ENCODE results near the gene FAM161B. TPM values are rescaled to one million over a fixed set of nuclear protein-coding genes. Genes with fewer than 3 reads are reported as not detected.

Gene FAM161B
- total and polyA plus RNA-seq, 2 of the 13 experiments (the other 11 are each of a cell fraction or from before 2014, with no cell fraction given) = 1.6 to 2.0 TPM

GRCh38 chr14:73958591-73958990 is 8.7 kb upstream of the FAM161B start:
- intact Hi-C loops (cut with micrococcal nuclease; ENCODE audit: unreplicated experiment) = no loop called here
- peaks cover 17 to 56% of the 10 kb centered on the region in 2 experiments for H3K36me3 ChIP-seq (replicated peaks in 1 of 2; ENCODE audit: control insufficient read depth in 1 of 2, insufficient read depth in 2 of 2, low read length in 2 of 2)
- DNase-seq (ENCODE audit: low spot score) (no peak), ATAC-seq (peak; percentile 78), FAIRE-seq (peak; percentile 39)
- H4K20me1 ChIP-seq (ENCODE audit: insufficient read depth, low read length) = no peaks in the 10 kb centered on the region
- H3K4me3 ChIP-seq (replicated peaks in 1 of 3; ENCODE audit: insufficient read depth in 1 of 3, low read depth in 2 of 3, low read length in 3 of 3) = no peak overlapping the region
- H2AFZ ChIP-seq (ENCODE audit: low read length) = no peak overlapping the region
- BruUV-seq (replicated peaks) = no TSS peak
- ChIA-PET POLR2A (interaction anchor here (0.7 to 0.8 kb wide), 2 partner anchors 9 to 39 kb away, joined by 3 to 4 read pairs; partner anchors contain the start of genes COQ6 and FAM161B), CTCF (ENCODE audit: low intra/inter-chr PET ratio, low total read pairs) (no interaction called here)
- no peak overlapping the region for H3K9ac ChIP-seq (ENCODE audit: insufficient read depth, low read depth, low read length)
- in situ Hi-C loops (cut with HindIII; ENCODE audit: extremely low pct_ligation_motif_present, low pct_unique_long_range_greater_than_20kb) = no loop called here
- H3K9me3 ChIP-seq (ENCODE audit: low read length) = no peaks in the 10 kb centered on the region
- TF ChIP-seq SRSF9 (IDR thresholded peaks at IDR 0.05; ENCODE audit: borderline replicate concordance, insufficient read depth, low read depth, low read length, poor library complexity, severe bottlenecking) = no peak
- H3K27me3 ChIP-seq (ENCODE audit: control insufficient read depth in 1 of 2, insufficient read depth in 2 of 2, low read length in 2 of 2) = no peaks in the 10 kb centered on the region
- H3K79me2 ChIP-seq (ENCODE audit: insufficient read depth, low read length) = no peaks in the 10 kb centered on the region
- no peak overlapping the region for H3K4me2 ChIP-seq (ENCODE audit: low read depth, low read length)
- no peaks in the 10 kb centered on the region for H3K4me1 ChIP-seq (ENCODE audit: insufficient read depth, low read length)
- peak overlapping the region; percentile 1 for H3K27ac ChIP-seq (ENCODE audit: extremely low read length, insufficient read depth, low read length)

DNA sequence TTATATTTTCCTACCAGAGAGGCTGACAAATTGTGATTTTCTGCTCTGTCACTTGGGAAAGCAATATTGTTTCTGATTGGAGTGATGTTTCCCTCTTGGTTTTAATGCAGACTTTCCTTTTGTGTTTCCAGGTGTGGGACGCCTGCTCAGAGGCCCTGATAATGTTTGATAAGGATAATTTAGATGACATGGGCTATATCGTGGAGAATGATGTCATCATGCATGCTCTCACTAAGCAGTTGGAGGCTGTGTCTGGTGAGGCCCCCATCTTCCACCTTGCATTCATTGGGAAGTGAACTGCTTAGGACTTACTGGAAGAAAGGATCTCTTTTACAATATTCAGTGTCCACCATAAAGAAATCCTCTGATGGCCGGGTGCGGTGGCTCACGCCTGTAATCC is 5.8 kb upstream of the FAM161B start:
- intact Hi-C loops (cut with micrococcal nuclease; ENCODE audit: unreplicated experiment) = no loop called here
- H3K27ac ChIP-seq (ENCODE audit: extremely low read length, insufficient read depth, low read length) = no peak overlapping the region
- TF ChIP-seq ISX (CRISPR knock-in tag; conservative IDR thresholded peaks at IDR 0.05) = no peak
- no peak for TF ChIP-seq SRSF1 (optimal IDR thresholded peaks at IDR 0.05; ENCODE audit: low read depth, low read length)
- TF ChIP-seq RXRA (CRISPR knock-in tag; IDR thresholded peaks at IDR 0.05) = no peak
- no peak for TF ChIP-seq ZNF558 (CRISPR knock-in tag; IDR thresholded peaks at IDR 0.05; ENCODE audit: borderline replicate concordance)
- peak; percentile 84 for TF ChIP-seq ATF7 (IDR thresholded peaks at IDR 0.05)
- TF ChIP-seq ATF7 (CRISPR knock-in tag; IDR thresholded peaks at IDR 0.05) = no peak
- FAIRE-seq (no peak), ATAC-seq (no peak), DNase-seq (ENCODE audit: low spot score) (no peak)
- no peaks in the 10 kb centered on the region for H4K20me1 ChIP-seq (ENCODE audit: insufficient read depth, low read length)
- 96% methylated on average over 5 of the region's 5 CpGs for WGBS (ENCODE audit: low lambda C conversion rate)
- H3K4me3 ChIP-seq (replicated peaks in 1 of 3; ENCODE audit: insufficient read depth in 1 of 3, low read depth in 2 of 3, low read length in 3 of 3) = no peak overlapping the region
- H3K36me3 ChIP-seq (replicated peaks in 1 of 2; ENCODE audit: control insufficient read depth in 1 of 2, insufficient read depth in 2 of 2, low read length in 2 of 2) = peaks cover 8 to 42% of the 10 kb centered on the region in 2 experiments
- H2AFZ ChIP-seq (ENCODE audit: low read length) = no peak overlapping the region
- no peak overlapping the region for H3K4me2 ChIP-seq (ENCODE audit: low read depth, low read length)
- H3K9ac ChIP-seq (ENCODE audit: insufficient read depth, low read depth, low read length) = no peak overlapping the region
- BruUV-seq (replicated peaks) = no TSS peak
- H3K79me2 ChIP-seq (ENCODE audit: insufficient read depth, low read length) = no peaks in the 10 kb centered on the region
- ChIA-PET CTCF (ENCODE audit: low intra/inter-chr PET ratio, low total read pairs) (no interaction called here), POLR2A (no interaction called here)
- in situ Hi-C loops (cut with HindIII; ENCODE audit: extremely low pct_ligation_motif_present, low pct_unique_long_range_greater_than_20kb) = no loop called here
- H3K9me3 ChIP-seq (ENCODE audit: low read length) = no peaks in the 10 kb centered on the region
- H3K4me1 ChIP-seq (ENCODE audit: insufficient read depth, low read length) = peaks cover 11% of the 10 kb centered on the region
- no peaks in the 10 kb centered on the region for H3K27me3 ChIP-seq (ENCODE audit: control insufficient read depth in 1 of 2, insufficient read depth in 2 of 2, low read length in 2 of 2)

Data from HepG2 (cell line).